NT2/D1 (cell line): Measurements from ENCODE around the gene XPO6.

Source experiments
- YY1 ChIP-seq: IDR thresholded peaks from 2 replicates; pipeline ENCODE4 v1.6.1; 2011; ENCODE audit not compliant: insufficient read length, insufficient read depth
- ZNF274 ChIP-seq: IDR thresholded peaks from 2 replicates; pipeline ENCODE4 v1.6.1; 2011; ENCODE audit warnings: mild to moderate bottlenecking, low read depth, low read length

GRCh38 chr16:28165598-28165997 lies 46.2 kb downstream of the XPO6 start:
- TF ChIP-seq ZNF274 (no peak), YY1 (no peak)
